H9 (cell line): ENCODE results near the gene VAV2. TPM values are rescaled to one million over a fixed set of nuclear protein-coding genes. Genes with fewer than 3 reads are reported as not detected.
A peak's percentile ranks its signal among the peaks of the same experiment; 100 is the strongest.

Experiments used
- DNase-seq: peaks from one replicate; pipeline ENCODE4 v3.0.0-alpha.2; 2017
- H2AFZ ChIP-seq: one replicate; pipeline ENCODE4 v1.6.1; 2013; ENCODE audit warnings: mild to moderate bottlenecking, low read length, control low read depth, moderate library complexity
- H2AK5ac ChIP-seq: 2 replicates; pipeline ENCODE4 v1.6.1; 2013; ENCODE audit warnings: low read length, control low read depth, mixed read lengths; ENCODE audit not compliant: insufficient read length
- H2BK120ac ChIP-seq: one replicate; pipeline ENCODE4 v1.6.1; 2013; ENCODE audit warnings: low read depth, mild to moderate bottlenecking, low read length, control low read depth, inconsistent platforms; ENCODE audit not compliant: poor library complexity, severe bottlenecking
- H2BK12ac ChIP-seq: 2 replicates; pipeline ENCODE4 v1.6.1; 2013; ENCODE audit warnings: low read length, control low read depth, mixed read lengths, low read depth; ENCODE audit not compliant: insufficient read length
- H2BK15ac ChIP-seq: 2 replicates; pipeline ENCODE4 v1.6.1; 2013; ENCODE audit warnings: low read depth, low read length, control low read depth
- H2BK20ac ChIP-seq: one replicate; pipeline ENCODE4 v1.6.1; 2013; ENCODE audit warnings: low read depth, mild to moderate bottlenecking, low read length, control low read depth, inconsistent platforms; ENCODE audit not compliant: poor library complexity, severe bottlenecking
- H2BK5ac ChIP-seq: 2 replicates; pipeline ENCODE4 v1.6.1; 2013; ENCODE audit warnings: low read length, control low read depth, mixed read lengths; ENCODE audit not compliant: insufficient read length
- H3K14ac ChIP-seq: 2 replicates; pipeline ENCODE4 v1.6.1; 2013; ENCODE audit warnings: low read length, control low read depth; ENCODE audit not compliant: insufficient read depth
- H3K18ac ChIP-seq: 2 replicates; pipeline ENCODE4 v1.6.1; 2013; ENCODE audit warnings: low read depth, mild to moderate bottlenecking, mixed read lengths, low read length, control low read depth; ENCODE audit not compliant: insufficient read length
- H3K23ac ChIP-seq: 2 replicates; pipeline ENCODE4 v1.6.1; 2013; ENCODE audit warnings: low read length, control low read depth, mixed read lengths, low read depth; ENCODE audit not compliant: insufficient read length
- H3K23me2 ChIP-seq: 2 replicates; pipeline ENCODE4 v1.6.1; 2013; ENCODE audit warnings: low read depth, mild to moderate bottlenecking, mixed read lengths, low read length, control low read depth; ENCODE audit not compliant: insufficient read length, poor library complexity, severe bottlenecking
- H3K27ac ChIP-seq: 2 replicates; pipeline ENCODE4 v1.5.1; 2013; ENCODE audit warnings: low read length, control low read depth, mixed read lengths, low read depth; ENCODE audit not compliant: insufficient read length
- H3K27me3 ChIP-seq: 2 replicates; pipeline ENCODE4 v1.6.1; 2013; ENCODE audit warnings: low read length, control low read depth, inconsistent platforms; ENCODE audit not compliant: insufficient read depth
- H3K4ac ChIP-seq: 2 replicates; pipeline ENCODE4 v1.6.1; 2013; ENCODE audit warnings: low read depth, mild to moderate bottlenecking, control low read depth, inconsistent platforms, low read length, moderate library complexity
- H3K4me1 ChIP-seq: 2 replicates; pipeline ENCODE4 v1.6.1; 2013; ENCODE audit warnings: low read length, control low read depth, inconsistent platforms; ENCODE audit not compliant: insufficient read depth
- H3K4me2 ChIP-seq: 2 replicates; pipeline ENCODE4 v1.6.1; 2013; ENCODE audit warnings: low read length, control low read depth, mixed read lengths; ENCODE audit not compliant: insufficient read length, insufficient read depth
- H3K56ac ChIP-seq: 2 replicates; pipeline ENCODE4 v1.6.1; 2013; ENCODE audit warnings: low read depth, mild to moderate bottlenecking, mixed read lengths, low read length, control low read depth; ENCODE audit not compliant: insufficient read length
- H3K79me1 ChIP-seq: 2 replicates; pipeline ENCODE4 v1.6.1; 2013; ENCODE audit warnings: low read depth, mild to moderate bottlenecking, moderate library complexity, low read length, control low read depth, inconsistent platforms; ENCODE audit not compliant: insufficient read depth, poor library complexity, severe bottlenecking
- H3K79me2 ChIP-seq: 2 replicates; pipeline ENCODE4 v1.6.1; 2013; ENCODE audit warnings: low read length, control low read depth, inconsistent platforms; ENCODE audit not compliant: insufficient read depth
- H3K9ac ChIP-seq: 2 replicates; pipeline ENCODE4 v1.6.1; 2013; ENCODE audit warnings: low read length, control low read depth, mixed read lengths; ENCODE audit not compliant: insufficient read length; ENCODE audit errors: extremely low read depth
- H3K9me3 ChIP-seq: one replicate; pipeline ENCODE4 v1.6.1; 2013; ENCODE audit warnings: low read depth, low read length, inconsistent platforms; ENCODE audit not compliant: control insufficient read depth
- H3T11ph ChIP-seq: one replicate; pipeline ENCODE4 v1.6.1; 2013; ENCODE audit warnings: mild to moderate bottlenecking, low read length, control low read depth, inconsistent platforms
- H4K20me1 ChIP-seq: one replicate; pipeline ENCODE4 v1.6.1; 2013; ENCODE audit not compliant: control insufficient read depth, insufficient read length, insufficient read depth
- H4K5ac ChIP-seq: 2 replicates; pipeline ENCODE4 v1.6.1; 2013; ENCODE audit warnings: low read depth, mild to moderate bottlenecking, mixed read lengths, low read length, control low read depth; ENCODE audit not compliant: insufficient read length
- H4K8ac ChIP-seq: replicated peaks from 2 replicates; pipeline ENCODE4 v1.6.1; 2013; ENCODE audit warnings: low read length, control low read depth, mixed read lengths, low read depth; ENCODE audit not compliant: insufficient read length
- H4K91ac ChIP-seq: 2 replicates; pipeline ENCODE4 v1.6.1; 2013; ENCODE audit warnings: low read depth, mild to moderate bottlenecking, moderate library complexity, mixed read lengths, low read length, control low read depth; ENCODE audit not compliant: insufficient read length
- H3K27ac Mint-ChIP-seq, 3 experiments: 2 replicates in 2 of 3; 3 replicates in 1 of 3; pipeline ENCODE4 v1.8.0; 2020 to 2021; ENCODE audit warnings: mixed read lengths in 3 of 3, mild to moderate bottlenecking in 1 of 3, moderate library complexity in 1 of 3
- H3K27me3 Mint-ChIP-seq: 2 replicates; pipeline ENCODE4 v1.8.0; 2021; ENCODE audit warnings: low read depth, mild to moderate bottlenecking, moderate library complexity, mixed read lengths
- H3K36me3 Mint-ChIP-seq, 3 experiments: 2 replicates in 2 of 3; 3 replicates in 1 of 3; pipeline ENCODE4 v1.8.0; 2020 to 2021; ENCODE audit warnings: low read depth in 3 of 3, mixed read lengths in 3 of 3; ENCODE audit not compliant: insufficient read depth in 1 of 3
- H3K4me1 Mint-ChIP-seq, 2 experiments: 2 replicates each; pipeline ENCODE4 v1.8.0; 2020; ENCODE audit warnings: mixed read lengths in 2 of 2
- H3K4me3 Mint-ChIP-seq, 2 experiments: 2 replicates in 1 of 2; 3 replicates in 1 of 2; pipeline ENCODE4 v1.8.0; 2020 to 2021; ENCODE audit warnings: mild to moderate bottlenecking in 2 of 2, mixed read lengths in 2 of 2, moderate library complexity in 1 of 2
- H3K9me3 Mint-ChIP-seq, 2 experiments: 2 replicates in 1 of 2; 3 replicates in 1 of 2; pipeline ENCODE4 v1.8.0; 2020; ENCODE audit warnings: mild to moderate bottlenecking in 2 of 2, mixed read lengths in 2 of 2, moderate library complexity in 1 of 2
- WGBS: extraction: QIAGEN DNeasy Blood & Tissue Kit; methylation state at CpG from one replicate; pipeline ENCODE4 v1.1.7; 2013; ENCODE audit warnings: missing lambda C conversion rate, low lambda C conversion rate, mixed read lengths; ENCODE audit not compliant: insufficient read length; ENCODE audit errors: extremely low coverage; 5-methylcytosine and 5-hydroxymethylcytosine counted together
- total RNA-seq: library from RNA; stranded (reverse); gene quantifications from 2 replicates; pipeline ENCODE4 v1.2.1, GENCODE V29; 2021
- TF ChIP-seq, protein P1 (sequence below): fragments of 200-600 bp; sonication (generic); conservative IDR thresholded peaks from 3 replicates; pipeline ENCODE4 v1.8.0; 2021; ENCODE audit warnings: antibody characterized with exemption, mild to moderate bottlenecking

The VAV2 gene
- total RNA-seq, 1 experiment from 2014 or later, result 58.7 TPM

DNA sequence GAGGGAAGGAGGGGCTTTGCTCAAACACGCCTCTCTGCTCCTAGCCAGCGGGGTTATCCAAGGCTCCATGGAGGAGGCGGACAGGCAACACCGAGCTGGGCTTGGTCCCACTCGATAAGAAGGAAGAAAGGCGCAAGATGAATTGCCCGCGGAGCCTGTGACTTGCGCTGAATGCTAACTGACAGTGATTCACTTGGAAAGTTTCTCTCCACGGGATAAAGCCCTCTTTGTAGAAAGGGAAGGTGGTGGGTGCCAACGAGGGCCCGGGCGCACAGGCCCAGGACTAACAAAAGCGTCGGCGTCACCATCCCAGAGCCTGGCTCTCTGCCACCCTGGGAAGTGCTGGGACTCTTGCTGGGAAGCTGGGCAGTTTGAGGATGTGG, 76.0 kb downstream of the VAV2 start:
- no peaks in the 10 kb centered on the region for H3K23me2 ChIP-seq
- H2BK5ac ChIP-seq, result no peak overlapping the region
- no peak overlapping the region for H4K5ac ChIP-seq
- H3K56ac ChIP-seq, result no peak overlapping the region
- no peak overlapping the region for H2AK5ac ChIP-seq
- H3T11ph ChIP-seq, result no peak overlapping the region
- no peak overlapping the region for H3K4ac ChIP-seq
- H2BK20ac ChIP-seq, result no peak overlapping the region
- no peak overlapping the region for H2BK15ac ChIP-seq
- H3K79me1 ChIP-seq, result no peaks in the 10 kb centered on the region
- H3K18ac ChIP-seq, result no peak overlapping the region
- H3K14ac ChIP-seq, result no peak overlapping the region
- peaks cover 3% of the 10 kb centered on the region; the same call in 1 of the 2 replicates for H3K79me2 ChIP-seq
- H3K4me2 ChIP-seq, result no peak overlapping the region
- Mint-ChIP-seq H3K27me3 (no peaks in the 10 kb centered on the region), H3K36me3 (peaks cover 0 to 3% (median 0%) of the 10 kb centered on the region in 3 experiments; a peak in 3 of 7 replicates), H3K27ac (peak overlapping the region in 2 of 3 experiments; percentile 45 to 64; a peak in 4 of 7 replicates), H3K4me3 (no peak overlapping the region), H3K9me3 (no peaks in the 10 kb centered on the region; a peak in 1 of 5 replicates), H3K4me1 (peaks cover 44 to 60% of the 10 kb centered on the region in 2 experiments)
- H3K4me1 ChIP-seq, result peaks cover 5% of the 10 kb centered on the region; the same call in 1 of the 2 replicates
- no CpG with 5 or more reads among the region's 16 CpGs for WGBS
- no peak overlapping the region for H3K9ac ChIP-seq
- H4K8ac ChIP-seq, result no peak overlapping the region
- peaks cover 5% of the 10 kb centered on the region for H4K20me1 ChIP-seq
- no peak overlapping the region for H4K91ac ChIP-seq
- no peak overlapping the region for H3K23ac ChIP-seq
- TF ChIP-seq, protein P1, sequence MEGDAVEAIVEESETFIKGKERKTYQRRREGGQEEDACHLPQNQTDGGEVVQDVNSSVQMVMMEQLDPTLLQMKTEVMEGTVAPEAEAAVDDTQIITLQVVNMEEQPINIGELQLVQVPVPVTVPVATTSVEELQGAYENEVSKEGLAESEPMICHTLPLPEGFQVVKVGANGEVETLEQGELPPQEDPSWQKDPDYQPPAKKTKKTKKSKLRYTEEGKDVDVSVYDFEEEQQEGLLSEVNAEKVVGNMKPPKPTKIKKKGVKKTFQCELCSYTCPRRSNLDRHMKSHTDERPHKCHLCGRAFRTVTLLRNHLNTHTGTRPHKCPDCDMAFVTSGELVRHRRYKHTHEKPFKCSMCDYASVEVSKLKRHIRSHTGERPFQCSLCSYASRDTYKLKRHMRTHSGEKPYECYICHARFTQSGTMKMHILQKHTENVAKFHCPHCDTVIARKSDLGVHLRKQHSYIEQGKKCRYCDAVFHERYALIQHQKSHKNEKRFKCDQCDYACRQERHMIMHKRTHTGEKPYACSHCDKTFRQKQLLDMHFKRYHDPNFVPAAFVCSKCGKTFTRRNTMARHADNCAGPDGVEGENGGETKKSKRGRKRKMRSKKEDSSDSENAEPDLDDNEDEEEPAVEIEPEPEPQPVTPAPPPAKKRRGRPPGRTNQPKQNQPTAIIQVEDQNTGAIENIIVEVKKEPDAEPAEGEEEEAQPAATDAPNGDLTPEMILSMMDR, result no peak
- no peaks in the 10 kb centered on the region for H3K9me3 ChIP-seq
- no peak overlapping the region for H2BK120ac ChIP-seq
- DNase-seq, result no peak
- no peak overlapping the region for H2AFZ ChIP-seq
- H3K27ac ChIP-seq, result no peak overlapping the region
- H2BK12ac ChIP-seq, result no peak overlapping the region
- no peaks in the 10 kb centered on the region for H3K27me3 ChIP-seq
